NT2/D1 (cell line): ENCODE measurements around the gene PCDHA1.

ENCODE experiments used
- YY1 ChIP-seq: IDR thresholded peaks from 2 replicates; pipeline ENCODE4 v1.6.1; 2011; ENCODE audit not compliant: insufficient read length, insufficient read depth
- ZNF274 ChIP-seq: IDR thresholded peaks from 2 replicates; pipeline ENCODE4 v1.6.1; 2011; ENCODE audit warnings: mild to moderate bottlenecking, low read depth, low read length

GRCh38 chr5:140862441-140863295 lies 76.7 kb downstream of the PCDHA1 start:
- TF ChIP-seq YY1, result no peak
- no peak for TF ChIP-seq ZNF274
